Lower leg skin (tissue), 4 donors: ENCODE data around the gene KCNK4. TPM values are rescaled to one million over a fixed set of nuclear protein-coding genes. Genes with fewer than 3 reads are reported as not detected.
A peak's percentile ranks its signal among the peaks of the same experiment; 100 is the strongest.

Source experiments
- DNase-seq, 2 donors: peaks; one replicate each; pipeline ENCODE4 v3.0.0-alpha.2; 2019; ENCODE audit warnings: low spot score in 2 of 2
- H3K4me3 ChIP-seq: fragments of 200-600 bp; sonication (generic); 2 replicates; pipeline ENCODE4 v1.5.1; 2017; ENCODE audit warnings: mild to moderate bottlenecking, low read depth; ENCODE audit not compliant: poor library complexity, severe bottlenecking
- POLR2A ChIP-seq, 2 donors: fragments of 450-650 bp; IDR thresholded peaks; one replicate each; pipeline ENCODE4 v1.6.1; 2016 to 2017; ENCODE audit warnings: antibody characterized with exemption in 2 of 2, mild to moderate bottlenecking in 1 of 2, moderate library complexity in 1 of 2
- WGBS, 2 donors: methylation state at CpG; one replicate each; pipeline ENCODE4 v1.1.5; 2018; 5-methylcytosine and 5-hydroxymethylcytosine counted together
- intact Hi-C: fragments of 100-400 bp; cut with DNase I; formaldehyde crosslinking; loops from one replicate; pipeline ENCODE4 v1.15.0; 2023; ENCODE audit warnings: low total_unique reads
- total RNA-seq, 4 donors: library from RNA; depleted of rRNA; stranded (reverse); fragments of >200 nt; gene quantifications; one replicate each; pipeline ENCODE4 v1.1.0, GENCODE V29; 2016
- TF ChIP-seq, protein P1 (sequence below), 3 donors: fragments of 450-650 bp; IDR thresholded peaks; one replicate each; pipeline ENCODE4 v1.5.1; 2016; ENCODE audit warnings: antibody characterized with exemption in 3 of 3, mild to moderate bottlenecking in 3 of 3, moderate library complexity in 2 of 3

Gene KCNK4
- total RNA-seq, 4 donors from 2014 or later, result not detected

DNA sequence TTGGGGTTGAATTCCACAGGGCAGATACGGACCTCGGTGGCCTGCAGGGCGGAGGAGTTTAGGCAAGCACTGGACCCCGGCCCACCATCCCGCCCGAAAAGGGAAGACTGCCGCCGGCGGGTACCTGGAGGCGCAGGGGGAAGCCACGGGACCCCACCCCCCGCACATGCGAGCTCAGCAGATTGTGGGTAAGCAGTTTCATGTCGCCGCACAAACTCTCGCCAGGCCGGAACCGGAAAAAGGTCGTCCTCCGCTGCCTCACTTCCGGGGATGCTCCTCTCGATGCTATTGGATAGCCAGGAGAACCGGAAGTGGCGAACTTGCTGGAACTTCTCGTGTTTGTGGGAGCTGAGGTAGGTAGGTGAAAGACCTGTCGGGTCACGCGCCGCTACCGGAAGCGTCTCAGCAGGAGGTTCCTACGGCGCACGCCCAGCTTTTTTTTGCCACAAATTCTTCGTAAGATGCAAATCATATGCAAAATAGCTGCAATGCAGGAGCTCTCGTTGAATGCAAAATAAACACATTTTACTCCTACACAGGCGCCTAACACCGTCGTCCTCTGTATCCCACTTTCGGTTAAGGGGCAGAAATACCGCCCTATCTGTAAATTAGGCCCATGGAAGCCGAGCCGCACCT, 26.3 kb downstream of the KCNK4 start, which contains the start of gene TRMT112:
Gene TRMT112 (minus strand): TSS at position 235 of the 636 bp plus-strand sequence. CDS start 33 bp downstream, at position 202.
- 0 to 1% methylated on average over 28 to 35 of the region's 43 CpGs for WGBS, 2 donors
- peak; percentile 99 for DNase-seq
- TF ChIP-seq, protein P1, sequence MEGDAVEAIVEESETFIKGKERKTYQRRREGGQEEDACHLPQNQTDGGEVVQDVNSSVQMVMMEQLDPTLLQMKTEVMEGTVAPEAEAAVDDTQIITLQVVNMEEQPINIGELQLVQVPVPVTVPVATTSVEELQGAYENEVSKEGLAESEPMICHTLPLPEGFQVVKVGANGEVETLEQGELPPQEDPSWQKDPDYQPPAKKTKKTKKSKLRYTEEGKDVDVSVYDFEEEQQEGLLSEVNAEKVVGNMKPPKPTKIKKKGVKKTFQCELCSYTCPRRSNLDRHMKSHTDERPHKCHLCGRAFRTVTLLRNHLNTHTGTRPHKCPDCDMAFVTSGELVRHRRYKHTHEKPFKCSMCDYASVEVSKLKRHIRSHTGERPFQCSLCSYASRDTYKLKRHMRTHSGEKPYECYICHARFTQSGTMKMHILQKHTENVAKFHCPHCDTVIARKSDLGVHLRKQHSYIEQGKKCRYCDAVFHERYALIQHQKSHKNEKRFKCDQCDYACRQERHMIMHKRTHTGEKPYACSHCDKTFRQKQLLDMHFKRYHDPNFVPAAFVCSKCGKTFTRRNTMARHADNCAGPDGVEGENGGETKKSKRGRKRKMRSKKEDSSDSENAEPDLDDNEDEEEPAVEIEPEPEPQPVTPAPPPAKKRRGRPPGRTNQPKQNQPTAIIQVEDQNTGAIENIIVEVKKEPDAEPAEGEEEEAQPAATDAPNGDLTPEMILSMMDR (IDR thresholded peaks at IDR 0.05), result no peak
- TF ChIP-seq POLR2A (IDR thresholded peaks at IDR 0.05), result peak in 1 of 2 donors; percentile 72
- intact Hi-C loops, result no loop called here
- peak within 1 kb of the TSS; percentile 72 for H3K4me3 ChIP-seq

DNA sequence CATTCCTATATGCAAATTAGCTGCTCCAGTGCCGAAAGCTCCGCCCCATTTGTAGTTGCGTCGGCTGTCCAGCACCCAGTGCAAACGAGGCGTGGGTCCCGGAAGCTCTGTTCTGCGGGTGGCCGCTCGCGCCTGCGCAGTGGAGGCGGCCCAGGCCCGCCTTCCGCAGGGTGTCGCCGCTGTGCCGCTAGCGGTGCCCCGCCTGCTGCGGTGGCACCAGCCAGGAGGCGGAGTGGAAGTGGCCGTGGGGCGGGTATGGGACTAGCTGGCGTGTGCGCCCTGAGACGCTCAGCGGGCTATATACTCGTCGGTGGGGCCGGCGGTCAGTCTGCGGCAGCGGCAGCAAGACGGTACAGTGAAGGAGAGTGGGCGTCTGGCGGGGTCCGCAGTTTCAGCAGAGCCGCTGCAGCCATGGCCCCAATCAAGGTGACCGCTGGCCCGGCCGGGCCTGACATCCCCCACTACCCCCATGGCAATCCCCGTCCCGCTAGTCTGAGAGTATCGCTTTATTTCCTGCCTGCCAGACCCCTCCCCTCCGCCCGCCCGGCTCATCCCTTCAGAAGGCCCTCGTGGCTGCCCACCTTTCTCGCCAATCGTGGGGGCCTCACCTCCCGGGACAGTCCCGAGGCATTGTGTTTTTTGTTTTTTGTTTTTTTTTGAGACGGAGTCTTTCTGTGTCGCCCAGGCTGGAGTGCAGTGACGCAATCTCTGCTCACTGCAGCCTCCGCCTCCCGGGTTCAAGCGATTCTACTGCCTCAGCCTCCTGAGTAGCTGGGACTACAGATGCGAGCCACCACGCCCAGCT, 27.1 kb downstream of the KCNK4 start, which contains the start of gene PRDX5:
Gene PRDX5 (plus strand): TSS at position 161 of the 805 bp plus-strand sequence. CDS start 95 bp downstream, at position 256.
- peak in 1 of 2 donors; percentile 48 for TF ChIP-seq POLR2A (IDR thresholded peaks at IDR 0.05)
- TF ChIP-seq, protein P1 (IDR thresholded peaks at IDR 0.05), result no peak
- H3K4me3 ChIP-seq, result peak within 1 kb of the TSS; percentile 72
- 0 to 1% methylated on average over 26 to 61 of the region's 61 CpGs for WGBS, 2 donors
- peak; percentile 96 to 99 for DNase-seq
- intact Hi-C loops, result no loop called here

DNA sequence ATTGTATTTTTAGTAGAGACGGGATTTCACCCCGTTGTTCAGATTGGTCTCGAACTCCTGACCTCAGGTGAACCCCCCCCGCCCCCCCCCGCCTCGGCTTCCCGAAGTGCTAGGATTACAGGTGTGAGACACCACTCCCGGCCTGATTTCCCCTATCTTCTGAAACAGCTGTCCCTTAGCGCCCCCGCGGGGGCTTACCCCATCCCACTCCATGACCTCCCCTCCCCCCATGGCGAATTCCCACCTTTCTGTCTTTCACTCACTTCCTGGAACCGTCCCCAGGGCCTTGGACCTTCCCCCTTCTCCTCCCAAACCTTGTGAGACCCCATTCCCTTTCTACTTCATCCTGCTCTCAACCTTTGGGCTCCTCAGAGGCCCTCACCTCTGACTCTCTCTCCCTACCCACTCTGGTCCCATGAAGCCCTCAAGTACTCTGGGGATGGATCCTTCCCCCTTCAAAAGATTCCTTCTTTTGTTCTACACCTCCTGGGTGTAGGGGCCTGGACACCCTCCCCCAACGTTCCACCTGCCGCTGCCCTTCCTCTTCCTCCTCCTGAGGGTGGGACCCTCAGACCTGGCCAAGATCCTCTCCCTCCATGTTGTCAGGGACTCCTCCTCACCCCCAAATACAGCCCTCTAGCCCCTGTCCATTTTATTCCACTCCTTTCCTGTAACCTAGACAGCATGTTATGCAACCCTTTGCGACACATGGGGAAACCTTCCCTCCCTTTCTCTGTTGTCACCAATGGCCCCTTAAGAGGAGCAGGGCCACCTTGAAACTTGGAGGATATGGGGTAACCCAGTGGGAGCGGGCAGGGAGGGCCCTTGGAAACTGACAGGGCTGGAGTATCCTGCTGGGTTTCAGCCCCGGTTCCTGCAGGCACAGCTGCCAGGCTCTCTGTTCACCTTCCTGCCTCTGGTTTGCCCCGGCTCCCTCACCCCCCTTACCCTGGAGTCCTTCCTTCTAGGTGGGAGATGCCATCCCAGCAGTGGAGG, 28.0 kb downstream of the KCNK4 start:
- intact Hi-C loops, result no loop called here
- no peak for DNase-seq
- TF ChIP-seq, protein P1 (IDR thresholded peaks at IDR 0.05), result no peak
- TF ChIP-seq POLR2A (IDR thresholded peaks at IDR 0.05), result no peak
- H3K4me3 ChIP-seq, result peak overlapping the region; percentile 72
- 19 to 22% methylated on average over 14 to 19 of the region's 19 CpGs for WGBS, 2 donors

DNA sequence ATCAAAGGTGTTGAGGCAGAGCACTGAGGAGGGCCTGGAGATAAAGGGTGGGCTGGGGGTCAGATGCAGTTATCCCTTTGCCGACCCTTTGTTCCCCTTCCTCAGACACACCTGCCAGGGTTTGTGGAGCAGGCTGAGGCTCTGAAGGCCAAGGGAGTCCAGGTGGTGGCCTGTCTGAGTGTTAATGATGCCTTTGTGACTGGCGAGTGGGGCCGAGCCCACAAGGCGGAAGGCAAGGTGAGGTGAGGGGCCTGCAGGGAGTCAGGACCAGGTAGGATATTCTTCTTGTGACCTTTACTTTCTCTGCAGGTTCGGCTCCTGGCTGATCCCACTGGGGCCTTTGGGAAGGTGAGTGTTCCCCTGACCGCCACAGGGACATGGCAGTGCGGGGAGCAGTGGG, 29.5 kb downstream of the KCNK4 start:
- no peak for TF ChIP-seq POLR2A (IDR thresholded peaks at IDR 0.05)
- TF ChIP-seq, protein P1 (IDR thresholded peaks at IDR 0.05), result no peak

DNA sequence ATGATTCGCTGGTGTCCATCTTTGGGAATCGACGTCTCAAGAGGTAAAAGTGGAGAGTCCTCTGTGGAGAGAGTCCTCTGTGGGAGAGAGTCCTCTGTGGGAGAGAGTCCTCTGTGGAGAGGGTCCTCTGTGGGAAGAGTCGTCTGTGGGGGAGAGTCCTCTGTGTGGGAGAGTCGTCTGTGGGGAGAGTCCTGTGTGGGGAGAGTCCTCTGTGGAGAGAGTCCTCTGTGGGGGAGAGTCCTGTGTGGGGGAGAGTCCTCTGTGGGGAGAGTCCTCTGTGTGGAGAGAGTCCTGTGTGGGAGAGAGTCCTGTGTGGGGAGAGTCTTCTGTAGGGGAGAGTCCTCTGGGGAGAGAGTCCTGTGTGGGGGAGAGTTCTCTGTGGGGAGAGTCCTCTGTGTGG, 29.9 kb downstream of the KCNK4 start:
- no peak for DNase-seq
- TF ChIP-seq POLR2A (IDR thresholded peaks at IDR 0.05), result no peak
- TF ChIP-seq, protein P1 (IDR thresholded peaks at IDR 0.05), result no peak
- no peak overlapping the region for H3K4me3 ChIP-seq
- intact Hi-C loops, result no loop called here
- WGBS, 2 donors, result 68 to 71% methylated on average over 5 of the region's 5 CpGs

More for the DNA sequence above, 29.5 kb downstream of the KCNK4 start:
- no peak overlapping the region for H3K4me3 ChIP-seq
- DNase-seq, result no peak
- intact Hi-C loops, result no loop called here
- WGBS, 2 donors, result 93 to 94% methylated on average over 7 of the region's 7 CpGs
